BE2C (cell line): Measurements from ENCODE around the gene WNT7A.

Experiments
- DNase-seq: peaks from one replicate; pipeline ENCODE4 v3.0.0-alpha.2; 2020
- H3K27me3 ChIP-seq: fragments of 250-450 bp; sonication (Bioruptor Pico); 2 replicates; pipeline ENCODE4 v1.5.1; 2020; ENCODE audit warnings: mild to moderate bottlenecking
- H3K36me3 ChIP-seq: fragments of 250-450 bp; sonication (Bioruptor Pico); 2 replicates; pipeline ENCODE4 v1.5.1; 2020; ENCODE audit warnings: mild to moderate bottlenecking
- H3K4me1 ChIP-seq: fragments of 250-450 bp; sonication (Bioruptor Pico); 2 replicates; pipeline ENCODE4 v1.5.1; 2020
- H3K4me3 ChIP-seq: 2 replicates; pipeline ENCODE4 v1.5.1; 2011; ENCODE audit warnings: low read depth, low read length
- H3K9me3 ChIP-seq: fragments of 250-450 bp; sonication (Bioruptor Pico); 2 replicates; pipeline ENCODE4 v1.5.1; 2020
- TF ChIP-seq, protein P1 (sequence below): IDR thresholded peaks from 2 replicates; pipeline ENCODE4 v1.5.1; 2012; ENCODE audit warnings: mild to moderate bottlenecking, low read depth, low read length

Gene WNT7A

DNA sequence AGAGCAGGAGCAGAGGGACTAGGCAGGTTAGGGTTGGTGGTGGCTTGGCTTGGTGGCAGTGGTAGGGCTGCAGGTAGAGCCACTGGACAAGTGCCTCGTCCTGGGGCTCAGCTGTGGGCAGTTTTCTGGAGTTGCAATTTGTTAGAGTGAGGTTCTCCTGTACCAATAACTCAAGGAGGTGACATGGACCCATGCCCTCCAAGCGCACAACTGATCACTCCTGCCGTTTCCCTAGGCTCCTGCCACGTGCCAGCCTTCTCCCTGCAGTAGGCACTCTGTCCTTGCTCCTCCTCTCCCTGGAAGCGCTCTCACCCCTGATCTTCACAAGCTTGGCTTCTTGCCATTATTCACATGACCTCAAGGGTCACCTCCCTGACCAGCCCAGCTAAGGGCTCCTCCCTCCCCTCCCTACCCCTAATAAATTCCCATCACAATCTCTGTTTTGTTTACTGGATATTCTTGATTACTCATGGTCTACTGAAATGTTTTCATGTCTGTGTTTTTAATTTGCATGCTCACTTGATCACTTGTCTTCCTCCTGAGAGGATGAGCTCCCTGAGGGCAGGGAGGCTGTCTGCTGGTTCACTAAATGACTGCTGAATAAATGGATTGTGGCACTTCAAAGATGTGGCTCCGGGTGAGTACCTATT, 3.3 kb downstream of the WNT7A start:
- H3K4me1 ChIP-seq, result no peaks in the 10 kb centered on the region
- DNase-seq, result no peak
- H3K4me3 ChIP-seq, result no peak overlapping the region
- H3K27me3 ChIP-seq, result peaks cover 53% of the 10 kb centered on the region
- TF ChIP-seq, protein P1, sequence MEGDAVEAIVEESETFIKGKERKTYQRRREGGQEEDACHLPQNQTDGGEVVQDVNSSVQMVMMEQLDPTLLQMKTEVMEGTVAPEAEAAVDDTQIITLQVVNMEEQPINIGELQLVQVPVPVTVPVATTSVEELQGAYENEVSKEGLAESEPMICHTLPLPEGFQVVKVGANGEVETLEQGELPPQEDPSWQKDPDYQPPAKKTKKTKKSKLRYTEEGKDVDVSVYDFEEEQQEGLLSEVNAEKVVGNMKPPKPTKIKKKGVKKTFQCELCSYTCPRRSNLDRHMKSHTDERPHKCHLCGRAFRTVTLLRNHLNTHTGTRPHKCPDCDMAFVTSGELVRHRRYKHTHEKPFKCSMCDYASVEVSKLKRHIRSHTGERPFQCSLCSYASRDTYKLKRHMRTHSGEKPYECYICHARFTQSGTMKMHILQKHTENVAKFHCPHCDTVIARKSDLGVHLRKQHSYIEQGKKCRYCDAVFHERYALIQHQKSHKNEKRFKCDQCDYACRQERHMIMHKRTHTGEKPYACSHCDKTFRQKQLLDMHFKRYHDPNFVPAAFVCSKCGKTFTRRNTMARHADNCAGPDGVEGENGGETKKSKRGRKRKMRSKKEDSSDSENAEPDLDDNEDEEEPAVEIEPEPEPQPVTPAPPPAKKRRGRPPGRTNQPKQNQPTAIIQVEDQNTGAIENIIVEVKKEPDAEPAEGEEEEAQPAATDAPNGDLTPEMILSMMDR, result no peak
- no peaks in the 10 kb centered on the region for H3K36me3 ChIP-seq
- no peaks in the 10 kb centered on the region for H3K9me3 ChIP-seq

GRCh38 chr3:13874891-13875290, 5.0 kb downstream of the WNT7A start:
- no peak for DNase-seq
- H3K4me3 ChIP-seq, result no peak overlapping the region
- no peaks in the 10 kb centered on the region for H3K4me1 ChIP-seq
- no peaks in the 10 kb centered on the region for H3K9me3 ChIP-seq
- TF ChIP-seq, protein P1, result no peak
- H3K36me3 ChIP-seq, result no peaks in the 10 kb centered on the region
- H3K27me3 ChIP-seq, result peaks cover 40% of the 10 kb centered on the region

GRCh38 chr3:13873818-13874217, 6.1 kb downstream of the WNT7A start:
- H3K4me3 ChIP-seq, result no peak overlapping the region
- H3K9me3 ChIP-seq, result no peaks in the 10 kb centered on the region
- peaks cover 29% of the 10 kb centered on the region for H3K27me3 ChIP-seq
- no peaks in the 10 kb centered on the region for H3K36me3 ChIP-seq
- no peaks in the 10 kb centered on the region for H3K4me1 ChIP-seq
- TF ChIP-seq, protein P1, result no peak
- no peak for DNase-seq

DNA sequence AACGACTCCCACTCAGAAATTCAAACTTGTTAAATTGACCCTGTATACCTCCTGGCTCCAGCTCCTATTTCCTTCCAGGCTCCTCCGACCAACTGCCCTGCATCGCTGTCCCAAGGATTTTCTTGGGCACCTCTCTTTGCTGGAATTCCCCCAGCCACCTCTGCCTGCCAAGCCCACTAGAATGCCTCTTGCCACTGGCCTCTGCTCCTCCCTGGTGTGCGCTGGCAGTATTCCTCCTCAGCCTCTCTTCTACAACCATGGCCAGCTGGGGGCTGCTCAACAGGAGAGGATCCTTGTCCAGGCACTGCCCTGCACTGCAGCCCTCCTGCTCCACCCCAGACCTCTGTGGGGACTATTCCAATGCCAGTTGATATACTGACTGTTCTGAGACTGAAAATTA, 7.4 kb downstream of the WNT7A start:
- H3K4me1 ChIP-seq, result no peaks in the 10 kb centered on the region
- TF ChIP-seq, protein P1, result no peak
- H3K9me3 ChIP-seq, result no peaks in the 10 kb centered on the region
- no peaks in the 10 kb centered on the region for H3K36me3 ChIP-seq
- DNase-seq, result no peak
- H3K4me3 ChIP-seq, result no peak overlapping the region
- H3K27me3 ChIP-seq, result peaks cover 16% of the 10 kb centered on the region

DNA sequence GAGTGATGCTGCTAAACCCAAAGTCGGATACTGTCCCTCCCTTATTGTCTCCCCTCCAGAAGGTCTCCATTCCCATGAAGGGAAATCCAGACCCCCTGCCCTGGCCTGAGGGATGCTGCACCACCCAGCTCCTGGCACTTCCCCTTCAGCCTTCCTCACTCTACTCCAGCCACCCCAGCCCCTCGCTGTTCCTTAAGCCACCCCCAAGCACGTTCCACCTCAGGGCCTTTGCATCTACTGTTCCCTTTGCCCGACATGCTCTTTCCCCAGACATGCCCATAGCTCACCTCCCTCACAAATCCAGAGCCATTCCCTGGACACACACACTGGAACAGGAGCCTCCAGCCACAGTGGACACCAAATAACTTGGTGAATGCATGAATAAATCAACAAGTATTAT, 8.1 kb downstream of the WNT7A start:
- peaks cover 9% of the 10 kb centered on the region; the same call in 1 of the 2 replicates for H3K27me3 ChIP-seq
- H3K9me3 ChIP-seq, result no peaks in the 10 kb centered on the region

GRCh38 chr3:13870902-13871301, 9.0 kb downstream of the WNT7A start:
- TF ChIP-seq, protein P1, result no peak
- DNase-seq, result no peak
- no peaks in the 10 kb centered on the region for H3K36me3 ChIP-seq
- peaks cover 4% of the 10 kb centered on the region; the same call in 1 of the 2 replicates for H3K27me3 ChIP-seq
- H3K9me3 ChIP-seq, result no peaks in the 10 kb centered on the region
- no peak overlapping the region for H3K4me3 ChIP-seq
- no peaks in the 10 kb centered on the region for H3K4me1 ChIP-seq

More for the DNA sequence above, 8.1 kb downstream of the WNT7A start:
- TF ChIP-seq, protein P1, result no peak
- H3K4me3 ChIP-seq, result no peak overlapping the region
- H3K4me1 ChIP-seq, result no peaks in the 10 kb centered on the region
- no peak for DNase-seq
- no peaks in the 10 kb centered on the region for H3K36me3 ChIP-seq
